Measurements from ENCODE around the gene NFATC3.
A peak's percentile ranks its signal among the peaks of the same experiment; 100 is the strongest.

NFATC3 gene

DNA sequence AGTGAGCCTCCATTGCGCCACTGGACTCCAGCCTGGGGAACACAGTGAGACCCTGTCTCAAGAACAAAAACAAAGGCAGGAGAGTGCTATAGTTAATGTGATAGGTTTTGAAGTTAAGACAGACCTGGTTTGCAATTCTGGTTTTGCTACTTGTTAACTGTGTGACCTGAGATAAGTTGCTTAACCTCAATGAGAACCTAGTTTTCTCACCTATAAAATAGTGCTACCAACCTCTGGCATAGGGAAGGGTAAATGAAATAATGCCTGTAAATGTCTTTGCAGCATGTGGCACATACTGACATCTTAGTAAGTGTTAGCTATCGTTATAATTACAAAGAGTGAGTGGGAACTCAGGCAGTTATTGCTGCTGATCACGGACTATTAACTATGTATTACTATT lies 29.8 kb upstream of the NFATC3 start:
- no peak for DNase-seq (ENCODE audit: low read depth in 1 of 2, low spot score in 1 of 2)
- TF ChIP-seq, protein P1, sequence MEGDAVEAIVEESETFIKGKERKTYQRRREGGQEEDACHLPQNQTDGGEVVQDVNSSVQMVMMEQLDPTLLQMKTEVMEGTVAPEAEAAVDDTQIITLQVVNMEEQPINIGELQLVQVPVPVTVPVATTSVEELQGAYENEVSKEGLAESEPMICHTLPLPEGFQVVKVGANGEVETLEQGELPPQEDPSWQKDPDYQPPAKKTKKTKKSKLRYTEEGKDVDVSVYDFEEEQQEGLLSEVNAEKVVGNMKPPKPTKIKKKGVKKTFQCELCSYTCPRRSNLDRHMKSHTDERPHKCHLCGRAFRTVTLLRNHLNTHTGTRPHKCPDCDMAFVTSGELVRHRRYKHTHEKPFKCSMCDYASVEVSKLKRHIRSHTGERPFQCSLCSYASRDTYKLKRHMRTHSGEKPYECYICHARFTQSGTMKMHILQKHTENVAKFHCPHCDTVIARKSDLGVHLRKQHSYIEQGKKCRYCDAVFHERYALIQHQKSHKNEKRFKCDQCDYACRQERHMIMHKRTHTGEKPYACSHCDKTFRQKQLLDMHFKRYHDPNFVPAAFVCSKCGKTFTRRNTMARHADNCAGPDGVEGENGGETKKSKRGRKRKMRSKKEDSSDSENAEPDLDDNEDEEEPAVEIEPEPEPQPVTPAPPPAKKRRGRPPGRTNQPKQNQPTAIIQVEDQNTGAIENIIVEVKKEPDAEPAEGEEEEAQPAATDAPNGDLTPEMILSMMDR (IDR thresholded peaks at IDR 0.05; ENCODE audit: insufficient read depth, low read length) = no peak
- TF ChIP-seq, protein P2, sequence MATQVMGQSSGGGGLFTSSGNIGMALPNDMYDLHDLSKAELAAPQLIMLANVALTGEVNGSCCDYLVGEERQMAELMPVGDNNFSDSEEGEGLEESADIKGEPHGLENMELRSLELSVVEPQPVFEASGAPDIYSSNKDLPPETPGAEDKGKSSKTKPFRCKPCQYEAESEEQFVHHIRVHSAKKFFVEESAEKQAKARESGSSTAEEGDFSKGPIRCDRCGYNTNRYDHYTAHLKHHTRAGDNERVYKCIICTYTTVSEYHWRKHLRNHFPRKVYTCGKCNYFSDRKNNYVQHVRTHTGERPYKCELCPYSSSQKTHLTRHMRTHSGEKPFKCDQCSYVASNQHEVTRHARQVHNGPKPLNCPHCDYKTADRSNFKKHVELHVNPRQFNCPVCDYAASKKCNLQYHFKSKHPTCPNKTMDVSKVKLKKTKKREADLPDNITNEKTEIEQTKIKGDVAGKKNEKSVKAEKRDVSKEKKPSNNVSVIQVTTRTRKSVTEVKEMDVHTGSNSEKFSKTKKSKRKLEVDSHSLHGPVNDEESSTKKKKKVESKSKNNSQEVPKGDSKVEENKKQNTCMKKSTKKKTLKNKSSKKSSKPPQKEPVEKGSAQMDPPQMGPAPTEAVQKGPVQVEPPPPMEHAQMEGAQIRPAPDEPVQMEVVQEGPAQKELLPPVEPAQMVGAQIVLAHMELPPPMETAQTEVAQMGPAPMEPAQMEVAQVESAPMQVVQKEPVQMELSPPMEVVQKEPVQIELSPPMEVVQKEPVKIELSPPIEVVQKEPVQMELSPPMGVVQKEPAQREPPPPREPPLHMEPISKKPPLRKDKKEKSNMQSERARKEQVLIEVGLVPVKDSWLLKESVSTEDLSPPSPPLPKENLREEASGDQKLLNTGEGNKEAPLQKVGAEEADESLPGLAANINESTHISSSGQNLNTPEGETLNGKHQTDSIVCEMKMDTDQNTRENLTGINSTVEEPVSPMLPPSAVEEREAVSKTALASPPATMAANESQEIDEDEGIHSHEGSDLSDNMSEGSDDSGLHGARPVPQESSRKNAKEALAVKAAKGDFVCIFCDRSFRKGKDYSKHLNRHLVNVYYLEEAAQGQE (IDR thresholded peaks at IDR 0.05; ENCODE audit: insufficient replicate concordance, low read depth) = no peak
- TF ChIP-seq POLR2AphosphoS5 (IDR thresholded peaks at IDR 0.05; ENCODE audit: low read depth) (no peak), SPI1 (IDR thresholded peaks at IDR 0.05; ENCODE audit: borderline replicate concordance, low read depth) (no peak), GABPA (IDR thresholded peaks at IDR 0.05; ENCODE audit: low read depth) (no peak)
- no peaks in the 10 kb centered on the region for H3K27me3 ChIP-seq (ENCODE audit: insufficient read depth, poor library complexity, severe bottlenecking)
- H3K4me3 ChIP-seq (replicated peaks; ENCODE audit: insufficient read depth, low read length) = no peak overlapping the region
- no peak overlapping the region for H3K27ac ChIP-seq (replicated peaks)

DNA sequence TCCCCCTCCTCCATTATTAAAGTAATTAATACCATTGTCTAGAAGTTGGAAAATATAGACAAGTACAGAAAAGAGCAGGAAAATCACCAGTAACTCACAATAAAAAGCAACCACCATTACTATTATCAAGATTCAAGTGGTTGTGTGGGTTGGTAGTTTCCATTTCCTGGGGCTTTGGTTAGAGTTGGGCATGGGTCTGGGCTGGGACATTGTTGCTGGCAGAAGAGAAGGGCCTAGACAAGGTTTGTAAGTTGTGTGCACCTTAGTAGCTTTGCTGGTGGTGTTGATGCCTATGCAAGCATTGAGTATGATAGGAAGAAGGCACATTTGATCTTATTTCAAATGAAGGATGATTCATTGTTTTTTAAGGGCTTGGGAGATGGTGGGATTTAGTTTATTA lies 25.4 kb upstream of the NFATC3 start:
- DNase-seq (ENCODE audit: low read depth in 1 of 2, low spot score in 1 of 2) = no peak
- Histone ChIP-seq H3K27me3 (ENCODE audit: insufficient read depth, poor library complexity, severe bottlenecking) (no peaks in the 10 kb centered on the region), H3K4me3 (replicated peaks; ENCODE audit: insufficient read depth, low read length) (no peak overlapping the region), H3K27ac (replicated peaks) (no peak overlapping the region)
- TF ChIP-seq, protein P2 (IDR thresholded peaks at IDR 0.05; ENCODE audit: insufficient replicate concordance, low read depth) = no peak
- no peak for TF ChIP-seq GABPA (IDR thresholded peaks at IDR 0.05; ENCODE audit: low read depth)
- TF ChIP-seq, protein P1 (IDR thresholded peaks at IDR 0.05; ENCODE audit: insufficient read depth, low read length) = no peak
- no peak for TF ChIP-seq SPI1 (IDR thresholded peaks at IDR 0.05; ENCODE audit: borderline replicate concordance, low read depth)
- TF ChIP-seq POLR2AphosphoS5 (IDR thresholded peaks at IDR 0.05; ENCODE audit: low read depth) = no peak

DNA sequence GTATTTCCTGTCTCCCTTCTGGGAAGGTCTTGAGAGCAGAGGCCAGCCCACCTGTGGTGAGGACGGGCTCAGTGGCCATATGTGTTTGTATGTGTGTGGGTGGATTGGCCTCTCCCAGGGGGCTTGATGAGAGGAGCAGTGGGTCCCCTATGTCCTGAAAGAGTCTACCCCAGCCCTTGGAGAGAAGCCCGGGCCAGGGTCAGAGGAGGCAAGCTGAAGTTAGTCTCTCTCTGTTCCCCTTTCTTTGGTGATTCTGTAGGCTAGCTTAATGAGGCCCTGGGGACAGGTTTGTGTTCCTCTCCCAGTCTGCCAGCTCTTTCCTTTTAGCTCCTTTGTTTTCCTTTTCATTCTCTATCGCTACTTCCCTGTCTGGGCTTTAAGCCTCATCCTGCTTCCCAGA lies 23.8 kb upstream of the NFATC3 start:
- no peak for TF ChIP-seq POLR2AphosphoS5 (IDR thresholded peaks at IDR 0.05; ENCODE audit: low read depth)
- peak; percentile 14; the same call in 1 of the 2 replicates for TF ChIP-seq SPI1 (IDR thresholded peaks at IDR 0.05; ENCODE audit: borderline replicate concordance, low read depth)
- Histone ChIP-seq H3K4me3 (replicated peaks; ENCODE audit: insufficient read depth, low read length) (no peak overlapping the region), H3K27ac (replicated peaks) (0 out of 2 replicates have a peak overlapping the region, but pooled peaks have one; percentile 18), H3K27me3 (ENCODE audit: insufficient read depth, poor library complexity, severe bottlenecking) (no peaks in the 10 kb centered on the region)
- DNase-seq (ENCODE audit: low read depth in 1 of 2, low spot score in 1 of 2) = no peak

DNA sequence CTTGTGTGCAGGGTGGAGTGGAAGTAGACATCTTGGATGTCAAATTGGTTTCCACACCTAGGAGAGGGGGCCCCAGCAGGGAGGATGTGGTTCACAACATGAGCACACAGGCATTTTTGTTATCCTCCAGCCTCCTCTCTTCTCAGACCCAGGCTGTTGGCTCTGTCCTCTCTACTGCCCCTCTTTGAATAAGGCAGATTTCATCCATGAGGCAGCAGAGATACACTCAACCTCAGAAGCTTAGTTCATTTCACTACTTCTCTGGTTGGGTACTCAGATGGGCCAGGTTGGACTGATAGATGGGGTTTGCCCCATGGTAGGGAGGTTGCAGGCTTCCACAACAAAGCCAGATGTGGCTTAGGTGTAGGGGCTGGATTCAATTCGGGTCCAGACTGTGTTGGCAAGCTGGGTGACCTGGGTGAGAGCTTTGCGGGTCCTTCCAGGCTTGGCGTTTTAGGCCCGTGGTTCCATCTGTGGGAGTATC lies 22.2 kb upstream of the NFATC3 start:
- H3K27ac ChIP-seq (replicated peaks) = peak overlapping the region; percentile 66

More for the DNA sequence above, 22.2 kb upstream of the NFATC3 start:
- Histone ChIP-seq H3K27me3 (ENCODE audit: insufficient read depth, poor library complexity, severe bottlenecking) (no peaks in the 10 kb centered on the region), H3K4me3 (replicated peaks; ENCODE audit: insufficient read depth, low read length) (no peak overlapping the region)
- TF ChIP-seq, protein P2 (IDR thresholded peaks at IDR 0.05; ENCODE audit: insufficient replicate concordance, low read depth) = no peak
- TF ChIP-seq GABPA (IDR thresholded peaks at IDR 0.05; ENCODE audit: low read depth) (no peak), SPI1 (IDR thresholded peaks at IDR 0.05; ENCODE audit: borderline replicate concordance, low read depth) (no peak), POLR2AphosphoS5 (IDR thresholded peaks at IDR 0.05; ENCODE audit: low read depth) (no peak)
- TF ChIP-seq, protein P1 (IDR thresholded peaks at IDR 0.05; ENCODE audit: insufficient read depth, low read length) = no peak
- no peak for DNase-seq (ENCODE audit: low read depth in 1 of 2, low spot score in 1 of 2)

All from HL-60 (cell line).